ENCODE measurements around the gene LRRC37A3.
A peak's percentile ranks its signal among the peaks of the same experiment; 100 is the strongest.
"Not testable (repeated sequence)": the region's sequence is repeated elsewhere in the genome, so short reads cannot be mapped to it uniquely, and the experiment has no call there.

LRRC37A3 gene

GRCh38 chr17:64829824-64830630 lies 89.3 kb downstream of the LRRC37A3 start:
- not testable (repeated sequence) for DNase-seq

GRCh38 chr17:64829068-64829467 lies 90.2 kb downstream of the LRRC37A3 start:
- not testable (repeated sequence) for DNase-seq

- DNase-seq, result not testable (repeated sequence)
These were observed 100.4 kb downstream of the LRRC37A3 start for GRCh38 chr17:64818904-64819303.

- not testable (repeated sequence) for DNase-seq
These were observed 103.5 kb downstream of the LRRC37A3 start for GRCh38 chr17:64815833-64816198.

GRCh38 chr17:64814993-64815832 lies 104.1 kb downstream of the LRRC37A3 start:
- not testable (repeated sequence) for DNase-seq

GRCh38 chr17:64808178-64808977 lies 110.9 kb downstream of the LRRC37A3 start:
- DNase-seq, result peak; percentile 35

All from NCI-H2029 treated with DMSO at 0.1 percent for 48 hours (cell line).